GM10266 (cell line): ENCODE results near the gene GP1BB.

Experiments used
- DNase-seq: peaks from one replicate; pipeline ENCODE4 v3.0.0; 2012; ENCODE audit errors: extremely low spot score
- CTCF ChIP-seq: IDR thresholded peaks from 2 replicates; pipeline ENCODE4 v1.5.1; 2012; ENCODE audit warnings: mild to moderate bottlenecking, low read depth; ENCODE audit not compliant: control insufficient read depth, insufficient read depth; ENCODE audit errors: missing control alignments

The GP1BB gene

GRCh38 chr22:19755722-19756287, 32.5 kb downstream of the GP1BB start:
- no peak for TF ChIP-seq CTCF
- DNase-seq, result peak; percentile 55

GRCh38 chr22:19756288-19757128, 33.2 kb downstream of the GP1BB start:
- peak; percentile 88 for DNase-seq
- peak; percentile 63 for TF ChIP-seq CTCF

GRCh38 chr22:19757140-19757984, 34.0 kb downstream of the GP1BB start:
- TF ChIP-seq CTCF, result no peak
- peak; percentile 70 for DNase-seq

- TF ChIP-seq CTCF, result no peak
- DNase-seq, result peak; percentile 55
These were observed 34.9 kb downstream of the GP1BB start for GRCh38 chr22:19757985-19758895.

- no peak for TF ChIP-seq CTCF
- DNase-seq, result peak; percentile 41
These were observed 35.6 kb downstream of the GP1BB start for GRCh38 chr22:19758896-19759426.

GRCh38 chr22:19759427-19760057, 36.2 kb downstream of the GP1BB start:
- DNase-seq, result peak; percentile 48
- no peak for TF ChIP-seq CTCF
